OCI-LY1 (cell line): ENCODE results near the gene FLII.

Source experiments
- H2AFZ ChIP-seq: fragments of 200-600 bp; sonication (generic), shearing (Covaris generic); 2 replicates; pipeline ENCODE4 v1.6.0; 2014; ENCODE audit warnings: antibody characterized with exemption, mild to moderate bottlenecking, low read length
- H3F3A ChIP-seq: fragments of 200-600 bp; sonication (generic), shearing (Covaris generic); 2 replicates; pipeline ENCODE4 v1.6.0; 2014; ENCODE audit warnings: mild to moderate bottlenecking, antibody characterized with exemption, low read length, moderate library complexity; ENCODE audit not compliant: insufficient read depth
- H3K27ac ChIP-seq: fragments of 200-600 bp; sonication (generic); 2 replicates; pipeline ENCODE4 v1.5.1; 2014; ENCODE audit warnings: low read length, mixed run types, mild to moderate bottlenecking, low read depth; ENCODE audit not compliant: poor library complexity, severe bottlenecking
- H3K27me3 ChIP-seq: fragments of 200-600 bp; sonication (generic); 2 replicates; pipeline ENCODE4 v1.6.0; 2014; ENCODE audit warnings: antibody characterized with exemption, mild to moderate bottlenecking, low read length, moderate library complexity; ENCODE audit not compliant: insufficient read depth
- H3K36me3 ChIP-seq: fragments of 200-600 bp; sonication (generic); 2 replicates; pipeline ENCODE4 v1.6.1; 2014; ENCODE audit warnings: mild to moderate bottlenecking, antibody characterized with exemption, low read length, moderate library complexity, mixed read lengths; ENCODE audit not compliant: insufficient read depth
- H3K4me1 ChIP-seq: fragments of 200-600 bp; sonication (generic); 2 replicates; pipeline ENCODE4 v1.5.1; 2014; ENCODE audit warnings: mild to moderate bottlenecking, low read length, moderate library complexity; ENCODE audit not compliant: insufficient read depth, severe bottlenecking
- H3K4me2 ChIP-seq: fragments of 200-600 bp; sonication (generic), shearing (Covaris generic); 2 replicates; pipeline ENCODE4 v1.6.1; 2014; ENCODE audit warnings: low read length
- H3K4me3 ChIP-seq: fragments of 200-600 bp; sonication (generic); 2 replicates; pipeline ENCODE4 v1.5.1; 2014; ENCODE audit warnings: low read length, low read depth, mild to moderate bottlenecking, mixed read lengths; ENCODE audit not compliant: poor library complexity, severe bottlenecking
- H3K79me2 ChIP-seq: fragments of 200-600 bp; shearing (Covaris generic); 2 replicates; pipeline ENCODE4 v1.6.1; 2016; ENCODE audit warnings: mixed run types, low read length, mixed read lengths; ENCODE audit not compliant: insufficient read depth
- H3K9ac ChIP-seq: fragments of 200-600 bp; sonication (generic), shearing (Covaris generic); 2 replicates; pipeline ENCODE4 v1.6.1; 2014; ENCODE audit warnings: mild to moderate bottlenecking, low read length, mixed read lengths
- H3K9me2 ChIP-seq: fragments of 200-600 bp; sonication (generic), shearing (Covaris generic); 2 replicates; pipeline ENCODE4 v1.6.1; 2014; ENCODE audit warnings: low read depth, mild to moderate bottlenecking, low read length, mixed read lengths
- H3K9me3 ChIP-seq: fragments of 200-600 bp; shearing (Covaris generic); 2 replicates; pipeline ENCODE4 v1.6.1; 2014; ENCODE audit warnings: low read length, mixed read lengths
- H4K20me1 ChIP-seq: fragments of 200-600 bp; sonication (generic), shearing (Covaris generic); 2 replicates; pipeline ENCODE4 v1.6.0; 2016; ENCODE audit warnings: mild to moderate bottlenecking, low read length; ENCODE audit not compliant: insufficient read depth
- EZH2 ChIP-seq: fragments of 200-600 bp; sonication (generic), shearing (Covaris generic); IDR thresholded peaks from 2 replicates; pipeline ENCODE4 v1.8.0; 2017; ENCODE audit warnings: borderline replicate concordance, mixed run types, mild to moderate bottlenecking, antibody characterized with exemption, low read length, moderate library complexity, mixed read lengths
- TF ChIP-seq, protein P1 (sequence below): fragments of 200-600 bp; sonication (generic), shearing (Covaris generic); IDR thresholded peaks from 2 replicates; pipeline ENCODE4 v1.5.1; 2017; ENCODE audit warnings: mild to moderate bottlenecking, antibody characterized with exemption, low read length, moderate library complexity, mixed read lengths

The FLII gene

DNA sequence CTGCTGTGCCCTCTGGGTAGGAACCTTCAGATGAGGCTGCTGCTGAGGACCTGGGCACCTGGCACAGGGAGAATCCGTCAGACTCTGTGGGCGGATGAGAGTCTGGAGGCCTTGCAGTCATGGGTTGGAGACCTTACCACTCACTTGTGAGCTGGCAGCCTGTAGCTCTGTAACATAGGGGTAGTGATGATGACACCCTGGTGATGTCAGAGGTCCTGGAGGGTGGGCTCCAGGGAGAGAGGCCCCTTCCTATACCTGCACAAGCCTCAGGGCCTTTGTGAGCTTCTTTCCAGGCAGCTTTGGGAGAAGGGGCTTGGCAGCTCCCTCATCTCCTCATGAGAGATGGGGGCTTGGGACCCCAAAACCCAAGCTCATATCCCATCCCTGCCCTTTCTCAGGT, 3.6 kb upstream of the FLII start:
- Histone ChIP-seq H3K79me2 (no peaks in the 10 kb centered on the region), H3K4me2 (peak overlapping the region; percentile 92; the same call in 1 of the 2 replicates), H3K9me3 (no peaks in the 10 kb centered on the region), H3K4me1 (peaks cover 32% of the 10 kb centered on the region), H4K20me1 (no peaks in the 10 kb centered on the region), H3K4me3 (no peak overlapping the region), H3K27me3 (no peaks in the 10 kb centered on the region), H3K27ac (no peak overlapping the region), H3F3A (no peaks in the 10 kb centered on the region), H3K9me2 (no peaks in the 10 kb centered on the region), H3K36me3 (no peaks in the 10 kb centered on the region), H2AFZ (no peak overlapping the region), H3K9ac (no peak overlapping the region; the same call in 1 of the 2 replicates)
- TF ChIP-seq, protein P1, sequence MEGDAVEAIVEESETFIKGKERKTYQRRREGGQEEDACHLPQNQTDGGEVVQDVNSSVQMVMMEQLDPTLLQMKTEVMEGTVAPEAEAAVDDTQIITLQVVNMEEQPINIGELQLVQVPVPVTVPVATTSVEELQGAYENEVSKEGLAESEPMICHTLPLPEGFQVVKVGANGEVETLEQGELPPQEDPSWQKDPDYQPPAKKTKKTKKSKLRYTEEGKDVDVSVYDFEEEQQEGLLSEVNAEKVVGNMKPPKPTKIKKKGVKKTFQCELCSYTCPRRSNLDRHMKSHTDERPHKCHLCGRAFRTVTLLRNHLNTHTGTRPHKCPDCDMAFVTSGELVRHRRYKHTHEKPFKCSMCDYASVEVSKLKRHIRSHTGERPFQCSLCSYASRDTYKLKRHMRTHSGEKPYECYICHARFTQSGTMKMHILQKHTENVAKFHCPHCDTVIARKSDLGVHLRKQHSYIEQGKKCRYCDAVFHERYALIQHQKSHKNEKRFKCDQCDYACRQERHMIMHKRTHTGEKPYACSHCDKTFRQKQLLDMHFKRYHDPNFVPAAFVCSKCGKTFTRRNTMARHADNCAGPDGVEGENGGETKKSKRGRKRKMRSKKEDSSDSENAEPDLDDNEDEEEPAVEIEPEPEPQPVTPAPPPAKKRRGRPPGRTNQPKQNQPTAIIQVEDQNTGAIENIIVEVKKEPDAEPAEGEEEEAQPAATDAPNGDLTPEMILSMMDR = no peak
- no peak for TF ChIP-seq EZH2

DNA sequence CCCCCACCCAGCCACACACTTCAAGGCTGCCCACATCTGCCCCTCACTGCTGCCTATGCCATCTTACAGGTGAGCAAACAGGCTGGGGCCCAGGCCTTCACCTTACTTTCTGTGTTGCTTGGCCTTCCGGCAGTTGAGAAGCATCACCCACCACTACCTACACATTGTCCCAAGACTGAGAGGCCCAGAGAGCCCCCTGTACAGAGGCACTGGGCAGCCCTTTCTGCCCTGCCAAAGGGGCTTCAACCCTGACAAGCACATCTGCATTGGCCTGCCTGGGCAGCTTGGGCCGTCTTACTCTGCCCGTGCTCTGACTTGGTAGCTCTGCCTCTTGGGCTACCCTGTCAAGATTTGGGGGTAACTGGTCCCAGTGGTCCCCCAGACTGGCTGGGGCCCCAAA, 3.1 kb upstream of the FLII start:
- TF ChIP-seq EZH2 = no peak
- H3K9ac ChIP-seq = peak overlapping the region; percentile 85; the same call in 1 of the 2 replicates
- no peak overlapping the region for H3K27ac ChIP-seq

DNA sequence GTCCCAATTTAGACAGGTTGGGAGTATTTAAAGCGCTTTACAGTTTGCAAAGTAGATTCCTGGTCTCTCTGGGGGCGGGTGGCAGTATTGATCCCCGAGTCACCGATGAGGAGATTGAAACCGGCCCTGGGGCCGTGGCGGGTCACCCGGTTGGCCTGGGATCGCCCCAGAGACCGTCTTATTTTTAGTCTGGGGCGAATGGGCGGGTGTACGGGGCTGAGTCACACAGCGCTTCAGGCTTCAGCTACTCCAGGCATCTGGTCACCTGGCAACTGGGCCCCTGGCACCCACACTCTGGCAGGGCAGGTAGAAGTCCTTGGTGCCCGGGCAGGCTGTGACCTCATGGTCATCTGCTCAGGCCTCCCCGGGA, 2.6 kb upstream of the FLII start:
- Histone ChIP-seq H3K4me3 (peak overlapping the region; percentile 68), H3K79me2 (no peaks in the 10 kb centered on the region), H3K27ac (peak overlapping the region; percentile 38), H3K27me3 (no peaks in the 10 kb centered on the region), H3K4me2 (peak overlapping the region; percentile 92), H2AFZ (peak overlapping the region; percentile 7; the same call in 1 of the 2 replicates), H4K20me1 (no peaks in the 10 kb centered on the region), H3K4me1 (peaks cover 35% of the 10 kb centered on the region), H3K36me3 (no peaks in the 10 kb centered on the region), H3K9ac (peak overlapping the region; percentile 85), H3K9me3 (no peaks in the 10 kb centered on the region), H3F3A (no peaks in the 10 kb centered on the region), H3K9me2 (no peaks in the 10 kb centered on the region)
- TF ChIP-seq EZH2 = no peak
- TF ChIP-seq, protein P1 = no peak

More for the DNA sequence above, 3.1 kb upstream of the FLII start:
- Histone ChIP-seq H3K9me3 (no peaks in the 10 kb centered on the region), H3K4me3 (peak overlapping the region; percentile 68), H3F3A (no peaks in the 10 kb centered on the region), H4K20me1 (no peaks in the 10 kb centered on the region), H3K4me1 (peaks cover 35% of the 10 kb centered on the region), H3K9me2 (no peaks in the 10 kb centered on the region), H3K79me2 (no peaks in the 10 kb centered on the region), H3K4me2 (peak overlapping the region; percentile 92), H3K36me3 (no peaks in the 10 kb centered on the region), H3K27me3 (no peaks in the 10 kb centered on the region), H2AFZ (no peak overlapping the region)
